ENCODE results near the gene CAMTA1. TPM values are rescaled to one million over a fixed set of nuclear protein-coding genes. Genes with fewer than 3 reads are reported as not detected.

The CAMTA1 gene
- total and polyA plus RNA-seq, 9 of the 15 experiments (the other 6 are each of a cell fraction or from before 2014, with no cell fraction given): 43.9 to 161 (median 65.9) TPM

GRCh38 chr1:7341145-7341905 lies 556.1 kb downstream of the CAMTA1 start (continued):
- TF ChIP-seq, protein P1, sequence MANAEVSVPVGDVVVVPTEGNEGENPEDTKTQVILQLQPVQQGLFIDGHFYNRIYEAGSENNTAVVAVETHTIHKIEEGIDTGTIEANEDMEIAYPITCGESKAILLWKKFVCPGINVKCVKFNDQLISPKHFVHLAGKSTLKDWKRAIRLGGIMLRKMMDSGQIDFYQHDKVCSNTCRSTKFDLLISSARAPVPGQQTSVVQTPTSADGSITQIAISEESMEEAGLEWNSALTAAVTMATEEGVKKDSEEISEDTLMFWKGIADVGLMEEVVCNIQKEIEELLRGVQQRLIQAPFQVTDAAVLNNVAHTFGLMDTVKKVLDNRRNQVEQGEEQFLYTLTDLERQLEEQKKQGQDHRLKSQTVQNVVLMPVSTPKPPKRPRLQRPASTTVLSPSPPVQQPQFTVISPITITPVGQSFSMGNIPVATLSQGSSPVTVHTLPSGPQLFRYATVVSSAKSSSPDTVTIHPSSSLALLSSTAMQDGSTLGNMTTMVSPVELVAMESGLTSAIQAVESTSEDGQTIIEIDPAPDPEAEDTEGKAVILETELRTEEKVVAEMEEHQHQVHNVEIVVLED (CRISPR knock-in tag; IDR thresholded peaks at IDR 0.05): no peak
- no peak for TF ChIP-seq HLTF (IDR thresholded peaks at IDR 0.05)

DNA sequence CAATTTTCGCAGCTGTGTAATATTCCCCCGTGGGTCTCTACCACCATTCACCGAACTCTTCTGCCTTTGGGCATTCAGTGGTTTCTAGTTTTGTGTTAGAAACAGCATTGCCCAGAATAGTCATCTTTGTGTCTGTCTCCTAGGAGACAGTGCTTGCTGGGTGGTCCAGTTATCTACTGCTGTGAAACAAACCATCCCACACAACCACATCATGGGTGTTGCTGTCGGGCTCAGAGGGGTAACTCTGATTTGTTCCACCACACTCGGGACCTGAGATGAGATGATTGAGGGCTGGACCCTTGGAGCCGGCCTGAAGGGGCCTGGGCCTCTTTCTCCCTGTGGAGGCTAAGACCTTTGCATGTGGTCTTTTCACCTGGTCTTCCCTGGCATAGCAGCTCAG lies 558.6 kb downstream of the CAMTA1 start:
- no peak for FAIRE-seq
- POLR2A ChIA-PET: no interaction called here
- ATAC-seq: no peak

More for the DNA sequence above, 558.6 kb downstream of the CAMTA1 start:
- Histone ChIP-seq H3K4me1 (replicated peaks in 1 of 2; ENCODE audit: control insufficient read depth in 2 of 2, insufficient read depth in 2 of 2, low read length in 2 of 2) (no peaks in the 10 kb centered on the region), H3K79me2 (ENCODE audit: control insufficient read depth, insufficient read depth, low read length) (no peaks in the 10 kb centered on the region), H2AFZ (ENCODE audit: low read depth, low read length) (no peak overlapping the region), H4K20me1 (replicated peaks; ENCODE audit: control insufficient read depth, insufficient read depth, low read length) (peaks cover 6% of the 10 kb centered on the region; the same call in 1 of the 2 replicates), H3K36me3 (ENCODE audit: control insufficient read depth, insufficient read depth, low read length) (no peaks in the 10 kb centered on the region), H3K4me3 (no peak overlapping the region), H3K9ac (ENCODE audit: insufficient read depth in 1 of 2, low read depth in 2 of 2, low read length in 2 of 2) (no peak overlapping the region), H3K27ac (ENCODE audit: extremely low read depth, low read depth, low read length) (no peak overlapping the region), H3K27me3 (ENCODE audit: control insufficient read depth in 2 of 2, insufficient read depth in 2 of 2, low read length in 2 of 2) (peaks cover 10 to 26% of the 10 kb centered on the region in 2 experiments), H3K4me2 (ENCODE audit: insufficient read depth, low read length) (no peak overlapping the region), H3K9me1 (ENCODE audit: control insufficient read depth, insufficient read depth, low read length) (no peaks in the 10 kb centered on the region), H3K9me3 (replicated peaks; ENCODE audit: control insufficient read depth, insufficient read depth, low read depth, low read length) (no peaks in the 10 kb centered on the region)
- in situ Hi-C loops (cut with MboI) (no loop called here), intact Hi-C loops (cut with micrococcal nuclease) (no loop called here)
- TF ChIP-seq FIP1L1 (IDR thresholded peaks at IDR 0.05; ENCODE audit: low read depth, low read length, poor library complexity, severe bottlenecking): no peak
- TF ChIP-seq ARID2 (IDR thresholded peaks at IDR 0.05): no peak
- TF ChIP-seq, protein P2, sequence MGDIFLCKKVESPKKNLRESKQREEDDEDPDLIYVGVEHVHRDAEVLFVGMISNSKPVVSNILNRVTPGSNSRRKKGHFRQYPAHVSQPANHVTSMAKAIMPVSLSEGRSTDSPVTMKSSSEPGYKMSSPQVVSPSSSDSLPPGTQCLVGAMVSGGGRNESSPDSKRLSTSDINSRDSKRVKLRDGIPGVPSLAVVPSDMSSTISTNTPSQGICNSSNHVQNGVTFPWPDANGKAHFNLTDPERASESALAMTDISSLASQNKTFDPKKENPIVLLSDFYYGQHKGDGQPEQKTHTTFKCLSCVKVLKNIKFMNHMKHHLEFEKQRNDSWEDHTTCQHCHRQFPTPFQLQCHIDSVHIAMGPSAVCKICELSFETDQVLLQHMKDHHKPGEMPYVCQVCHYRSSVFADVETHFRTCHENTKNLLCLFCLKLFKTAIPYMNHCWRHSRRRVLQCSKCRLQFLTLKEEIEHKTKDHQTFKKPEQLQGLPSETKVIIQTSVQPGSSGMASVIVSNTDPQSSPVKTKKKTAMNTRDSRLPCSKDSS (IDR thresholded peaks at IDR 0.05; ENCODE audit: low read depth, partially characterized antibody): no peak
- TF ChIP-seq NFE2L1 (tag; IDR thresholded peaks at IDR 0.05; ENCODE audit: borderline replicate concordance, low read depth): no peak
- TF ChIP-seq NFRKB (IDR thresholded peaks at IDR 0.05; ENCODE audit: low read depth): no peak
- TF ChIP-seq, protein P3, sequence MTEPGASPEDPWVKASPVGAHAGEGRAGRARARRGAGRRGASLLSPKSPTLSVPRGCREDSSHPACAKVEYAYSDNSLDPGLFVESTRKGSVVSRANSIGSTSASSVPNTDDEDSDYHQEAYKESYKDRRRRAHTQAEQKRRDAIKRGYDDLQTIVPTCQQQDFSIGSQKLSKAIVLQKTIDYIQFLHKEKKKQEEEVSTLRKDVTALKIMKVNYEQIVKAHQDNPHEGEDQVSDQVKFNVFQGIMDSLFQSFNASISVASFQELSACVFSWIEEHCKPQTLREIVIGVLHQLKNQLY (CRISPR knock-in tag; conservative IDR thresholded peaks at IDR 0.05): no peak
- no peak for TF ChIP-seq ILF3 (IDR thresholded peaks at IDR 0.05; ENCODE audit: borderline replicate concordance)
- no peak for DNase-seq (ENCODE audit: extremely low read depth in 1 of 4, low spot score in 3 of 4)
- 0% methylated on average over 6 of the region's 6 CpGs for WGBS (ENCODE audit: insufficient coverage, low coverage, missing lambda C conversion rate)
- CTCF ChIA-PET (ENCODE audit: low intra/inter-chr PET ratio): no interaction called here
- BruUV-seq (replicated peaks): no TSS peak
